ENCODE data around the gene ZBTB20.

DNA sequence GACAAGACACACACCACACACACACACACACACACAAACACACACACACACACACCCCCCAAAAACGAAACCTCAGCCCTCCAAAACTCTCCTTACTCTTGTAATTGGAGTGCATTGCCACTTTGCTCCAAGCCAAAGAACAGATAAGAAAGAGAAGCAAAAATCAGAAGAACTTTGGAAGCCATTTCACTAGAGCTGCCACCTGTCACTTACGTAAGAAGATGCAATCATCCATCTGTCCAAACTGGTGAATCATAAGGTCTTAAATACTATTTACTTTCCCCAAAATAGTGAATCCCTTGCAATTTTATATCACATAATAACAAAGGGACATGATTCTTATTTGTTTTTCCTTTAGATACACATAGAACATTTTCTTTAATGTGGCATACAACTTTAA, 285.4 kb downstream of the ZBTB20 start:
- TF ChIP-seq POLR2A (IDR thresholded peaks at IDR 0.05) = no peak
- TF ChIP-seq, protein P1, sequence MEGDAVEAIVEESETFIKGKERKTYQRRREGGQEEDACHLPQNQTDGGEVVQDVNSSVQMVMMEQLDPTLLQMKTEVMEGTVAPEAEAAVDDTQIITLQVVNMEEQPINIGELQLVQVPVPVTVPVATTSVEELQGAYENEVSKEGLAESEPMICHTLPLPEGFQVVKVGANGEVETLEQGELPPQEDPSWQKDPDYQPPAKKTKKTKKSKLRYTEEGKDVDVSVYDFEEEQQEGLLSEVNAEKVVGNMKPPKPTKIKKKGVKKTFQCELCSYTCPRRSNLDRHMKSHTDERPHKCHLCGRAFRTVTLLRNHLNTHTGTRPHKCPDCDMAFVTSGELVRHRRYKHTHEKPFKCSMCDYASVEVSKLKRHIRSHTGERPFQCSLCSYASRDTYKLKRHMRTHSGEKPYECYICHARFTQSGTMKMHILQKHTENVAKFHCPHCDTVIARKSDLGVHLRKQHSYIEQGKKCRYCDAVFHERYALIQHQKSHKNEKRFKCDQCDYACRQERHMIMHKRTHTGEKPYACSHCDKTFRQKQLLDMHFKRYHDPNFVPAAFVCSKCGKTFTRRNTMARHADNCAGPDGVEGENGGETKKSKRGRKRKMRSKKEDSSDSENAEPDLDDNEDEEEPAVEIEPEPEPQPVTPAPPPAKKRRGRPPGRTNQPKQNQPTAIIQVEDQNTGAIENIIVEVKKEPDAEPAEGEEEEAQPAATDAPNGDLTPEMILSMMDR (IDR thresholded peaks at IDR 0.05) = no peak

Measured in stomach (tissue), 4 donors.